A673 (cell line): Measurements from ENCODE around the gene ELOB. TPM values are rescaled to one million over a fixed set of nuclear protein-coding genes. Genes with fewer than 3 reads are reported as not detected.

Source experiments
- BruUV-seq: library from RNA; stranded (reverse); fragments of 400-500 nt; replicated peaks from 2 replicates; lab custom pipeline; 2021; lab: Mats Ljungman, UMichigan
- CTCF ChIA-PET: fragments of 300-600 bp; sonication (Branson Sonifier 250); formaldehyde crosslinking; loops from one replicate; lab custom pipeline; 2022; ENCODE audit warnings: antibody characterized with exemption; lab: Charles Lee
- POLR2A ChIA-PET: fragments of 300-600 bp; sonication (Branson Sonifier 250); formaldehyde crosslinking; loops from one replicate; lab custom pipeline; 2022; ENCODE audit warnings: antibody characterized with exemption; ENCODE audit not compliant: low non-redundant PET; lab: Charles Lee
- DNase-seq: peaks from one replicate; pipeline ENCODE4 v3.0.0-alpha.2; 2015; ENCODE audit warnings: low spot score
- H3K27ac ChIP-seq: fragments of 200-600 bp; sonication (generic); 2 replicates; pipeline ENCODE4 v1.5.1; 2016; ENCODE audit warnings: mixed run types, low read depth, mild to moderate bottlenecking, mixed read lengths, antibody characterized with exemption, low read length; ENCODE audit not compliant: poor library complexity, severe bottlenecking
- H3K27me3 ChIP-seq: fragments of 200-600 bp; sonication (generic); replicated peaks from 2 replicates; pipeline ENCODE4 v1.6.1; 2017; ENCODE audit warnings: mixed run types, low read depth, mild to moderate bottlenecking, mixed read lengths, antibody characterized with exemption, low read length; ENCODE audit not compliant: insufficient read depth, poor library complexity
- H3K36me3 ChIP-seq: fragments of 200-600 bp; sonication (generic); 2 replicates; pipeline ENCODE4 v1.6.1; 2016; ENCODE audit warnings: mixed run types, mild to moderate bottlenecking, mixed read lengths, antibody characterized with exemption, low read length; ENCODE audit not compliant: insufficient read depth, poor library complexity, severe bottlenecking
- H3K4me1 ChIP-seq: fragments of 200-600 bp; sonication (generic); 2 replicates; pipeline ENCODE4 v1.6.1; 2017; ENCODE audit warnings: mixed run types, mild to moderate bottlenecking, mixed read lengths, antibody characterized with exemption, low read length; ENCODE audit not compliant: insufficient read depth, poor library complexity, severe bottlenecking
- H3K4me3 ChIP-seq: fragments of 200-600 bp; sonication (generic); 2 replicates; pipeline ENCODE4 v1.5.1; 2016; ENCODE audit warnings: low read depth, mixed run types, mild to moderate bottlenecking, mixed read lengths, low read length; ENCODE audit not compliant: poor library complexity, severe bottlenecking
- H3K9me3 ChIP-seq: fragments of 200-600 bp; sonication (generic); 2 replicates; pipeline ENCODE4 v1.6.1; 2016; ENCODE audit warnings: mixed run types, low read depth, mild to moderate bottlenecking, mixed read lengths, antibody characterized with exemption, low read length; ENCODE audit not compliant: poor library complexity, severe bottlenecking
- CTCF ChIP-seq: fragments of 300-800, 200-600 bp; sonication (generic); conservative IDR thresholded peaks from 2 replicates; pipeline ENCODE4 v1.5.1; 2017; ENCODE audit warnings: low read depth, mild to moderate bottlenecking, antibody characterized with exemption, low read length, moderate library complexity, mixed read lengths
- EZH2 ChIP-seq: fragments of 200-600 bp; sonication (generic); IDR thresholded peaks from 2 replicates; pipeline ENCODE4 v1.6.1; 2017; ENCODE audit warnings: borderline replicate concordance, low read depth, mild to moderate bottlenecking, mixed read lengths, antibody characterized with exemption, low read length; ENCODE audit not compliant: poor library complexity, severe bottlenecking
- intact Hi-C: fragments of 100-400 bp; cut with micrococcal nuclease; formaldehyde crosslinking; loops from one replicate; pipeline ENCODE4 v1.10.0; 2022; ENCODE audit not compliant: unreplicated experiment
- total RNA-seq: library from RNA; stranded (reverse); gene quantifications from 2 replicates; pipeline ENCODE4 v1.2.3, GENCODE V29; 2021

The ELOB gene
- total RNA-seq, 1 experiment from 2014 or later: 188 TPM

- intact Hi-C loops: no loop called here
- no peak for DNase-seq
- no TSS peak for BruUV-seq
- Histone ChIP-seq H3K27ac (no peak overlapping the region), H3K4me1 (no peaks in the 10 kb centered on the region), H3K36me3 (no peaks in the 10 kb centered on the region), H3K27me3 (no peaks in the 10 kb centered on the region), H3K9me3 (no peaks in the 10 kb centered on the region), H3K4me3 (no peak overlapping the region)
- ChIA-PET POLR2A (interaction anchor here (0.5 kb wide), 1 partner anchor 14 kb away, joined by 4 read pairs; the partner anchor contains the start of gene SRRM2), CTCF (no interaction called here)
- no peak for TF ChIP-seq EZH2
- no peak for TF ChIP-seq CTCF
Measured at GRCh38 chr16:2738615-2739014, 38.5 kb downstream of the ELOB start.

GRCh38 chr16:2737895-2738418 lies 39.1 kb downstream of the ELOB start:
- H3K9me3 ChIP-seq: no peaks in the 10 kb centered on the region
- POLR2A ChIA-PET: interaction anchor here (0.5 kb wide), 1 partner anchor 15 kb away, joined by 4 read pairs; the partner anchor contains the start of gene SRRM2
- intact Hi-C loops: no loop called here
- CTCF ChIA-PET: no interaction called here
- no peaks in the 10 kb centered on the region for H3K4me1 ChIP-seq
- TF ChIP-seq CTCF (no peak), EZH2 (no peak)
- H3K4me3 ChIP-seq: no peak overlapping the region
- H3K36me3 ChIP-seq: no peaks in the 10 kb centered on the region
- H3K27ac ChIP-seq: no peak overlapping the region
- no peak for DNase-seq
- no peaks in the 10 kb centered on the region for H3K27me3 ChIP-seq
- no TSS peak for BruUV-seq

GRCh38 chr16:2737238-2737605 lies 39.9 kb downstream of the ELOB start:
- POLR2A ChIA-PET: no interaction called here
- DNase-seq: no peak
- Histone ChIP-seq H3K36me3 (no peaks in the 10 kb centered on the region), H3K27me3 (no peaks in the 10 kb centered on the region), H3K27ac (no peak overlapping the region), H3K4me1 (no peaks in the 10 kb centered on the region), H3K4me3 (no peak overlapping the region), H3K9me3 (no peaks in the 10 kb centered on the region)
- intact Hi-C loops: no loop called here
- no TSS peak for BruUV-seq
- CTCF ChIA-PET: no interaction called here
- TF ChIP-seq CTCF (no peak), EZH2 (no peak)
